Epithelial cell of alveolus of lung (primary cell): ENCODE measurements around the gene CDK5. TPM values are rescaled to one million over a fixed set of nuclear protein-coding genes. Genes with fewer than 3 reads are reported as not detected.

Experiments
- total RNA-seq: library from RNA; depleted of rRNA; stranded (reverse); fragments of >200 nt; gene quantifications from 2 replicates; pipeline ENCODE4 v1.2.1, GENCODE V29; 2015

Gene CDK5
- total RNA-seq: 19.9 and 21.6 TPM in 2 replicates

DNA sequence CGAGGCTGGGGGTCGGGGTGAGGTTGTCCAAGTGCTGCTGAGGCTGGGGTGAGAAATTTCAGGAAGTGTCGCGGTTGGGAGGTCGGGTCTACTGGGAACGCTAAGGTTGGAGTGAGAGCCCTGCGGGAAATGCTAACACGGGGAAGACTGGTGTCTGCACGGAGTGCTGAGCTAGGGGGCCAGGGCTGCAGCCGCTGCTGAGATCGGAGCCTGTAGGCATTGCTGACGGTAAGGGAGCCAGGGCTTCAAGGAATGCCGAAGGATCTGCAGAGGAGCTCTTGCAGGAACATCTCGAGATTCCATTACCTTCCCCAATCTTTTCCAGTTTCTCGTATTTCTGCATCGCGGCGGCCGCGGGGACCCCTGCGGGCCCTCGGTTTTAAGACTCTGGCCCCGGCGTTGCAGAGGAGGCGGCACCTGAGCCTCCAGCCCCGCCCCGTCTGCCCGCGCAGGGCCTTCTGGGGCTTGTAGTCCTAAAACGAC lies at the start of gene CDK5:
TSS of gene CDK5 (minus strand) at position 392 of the 483 bp plus-strand sequence. CDS start at position 343, 49 bp downstream.

DNA sequence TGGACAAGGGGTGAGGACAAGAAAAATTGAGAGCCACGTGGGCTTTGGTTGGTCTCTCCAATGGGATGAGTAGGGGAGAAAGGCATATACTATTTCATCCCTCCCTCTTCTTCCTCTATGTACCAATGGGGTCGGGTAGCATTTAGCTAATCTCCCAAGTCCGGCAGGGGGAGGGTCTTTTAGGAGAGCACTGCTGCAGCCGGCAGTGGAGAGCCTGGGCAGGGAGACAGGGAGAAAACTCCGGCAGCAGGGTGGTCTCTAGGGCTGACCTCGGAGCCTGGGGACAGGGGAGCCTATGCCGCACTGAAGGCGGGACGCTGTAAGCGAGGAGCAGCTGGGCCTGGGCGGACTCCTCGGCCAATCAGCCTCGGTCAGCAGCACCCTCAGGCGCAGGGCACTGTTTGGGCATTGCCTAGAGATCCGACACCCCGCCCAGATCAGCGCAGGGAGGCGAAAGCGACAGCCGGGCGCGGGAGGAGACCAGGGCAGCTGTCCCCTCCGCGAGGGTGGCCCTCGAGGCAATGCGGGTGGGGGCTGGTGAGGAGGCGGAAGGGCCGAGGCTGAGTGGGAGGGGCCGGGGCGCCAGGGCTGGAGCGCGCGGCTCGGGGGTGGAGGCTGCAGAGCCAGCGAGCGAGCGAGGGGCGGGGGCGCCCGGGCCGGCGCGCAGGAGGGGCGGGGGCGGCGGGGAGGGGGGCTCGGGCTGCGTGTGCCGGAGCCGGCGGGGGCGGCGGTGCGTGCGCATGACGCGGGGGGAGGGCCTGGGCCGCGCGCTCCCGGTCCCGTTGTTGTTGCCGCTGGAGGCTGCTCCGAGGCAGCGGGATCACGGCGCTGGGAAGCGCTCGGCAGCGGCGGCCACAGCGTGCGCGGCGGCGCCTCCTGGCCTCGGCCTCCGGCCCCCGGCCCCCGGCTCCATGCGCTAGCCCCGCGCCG lies 28.3 kb upstream of the CDK5 start, which contains the start of gene AGAP3:
TSS of gene AGAP3 (plus strand) at position 785 of the 930 bp plus-strand sequence. CDS start 267 bp downstream, outside the sequence.

GRCh38 chr7:151083071-151083823 lies 25.6 kb upstream of the CDK5 start, which contains the start of gene TMUB1:
Gene TMUB1, minus strand, starts transcription at chr7:151083493. Its CDS starts 930 bp downstream, at chr7:151082563.

GRCh38 chr7:151080522-151081169 lies 22.9 kb upstream of the CDK5 start, which contains the start of gene FASTK:
Gene FASTK, minus strand, starts transcription at chr7:151080809. Its CDS starts 43 bp downstream, at chr7:151080766.

DNA sequence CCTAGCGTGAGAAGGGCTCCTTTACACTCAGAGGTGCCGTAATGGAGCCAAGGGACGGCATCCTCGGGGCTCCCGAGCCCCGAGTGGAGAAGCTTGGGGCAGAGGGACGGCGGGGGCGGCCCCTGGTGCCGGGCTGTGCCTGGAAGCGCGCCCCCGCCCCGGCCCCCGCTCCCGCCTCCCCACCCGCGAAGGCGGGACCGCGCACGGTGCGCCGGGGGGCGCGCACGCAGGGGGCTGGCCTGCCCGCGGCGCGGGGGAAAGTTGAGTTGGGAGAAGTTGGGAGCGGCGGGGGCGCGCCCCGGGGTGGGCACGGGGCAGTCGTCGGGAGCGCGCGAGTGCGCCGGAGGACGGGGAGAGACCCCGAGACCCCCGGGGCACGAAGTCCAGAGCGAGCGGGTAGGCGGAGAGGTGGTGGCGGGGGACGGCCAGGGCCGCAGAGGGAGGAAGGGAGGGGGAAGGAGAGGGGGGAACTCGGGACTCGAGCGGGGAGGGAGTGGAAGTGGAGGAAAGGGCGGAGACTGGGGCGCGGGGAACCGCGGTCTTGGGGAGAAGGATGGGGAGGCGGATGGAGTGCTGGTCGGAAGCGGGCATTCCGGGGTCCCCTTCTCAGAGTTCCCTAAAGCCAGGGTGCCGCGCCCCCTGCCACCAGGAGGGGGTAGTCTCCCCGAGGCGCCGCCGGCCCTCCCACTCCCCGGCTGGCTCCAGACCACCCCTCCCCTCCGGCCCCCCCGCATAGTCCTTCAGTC lies 1.8 kb upstream of the CDK5 start, which contains the start of gene SLC4A2:
TSS of gene SLC4A2 (plus strand) at position 223 of the 746 bp plus-strand sequence. CDS start 2,399 bp downstream, outside the sequence.

GRCh38 chr7:151047976-151048815 lies 9.5 kb downstream of the CDK5 start, which contains the start of gene ASIC3:
Gene ASIC3, plus strand, starts transcription at chr7:151048531. Its CDS starts 355 bp downstream, at chr7:151048886.

GRCh38 chr7:151028131-151028947 lies 29.4 kb downstream of the CDK5 start, which contains the start of gene ABCB8:
Gene ABCB8, plus strand, starts transcription at chr7:151028450. Its CDS starts 66 bp downstream, at chr7:151028516.

DNA sequence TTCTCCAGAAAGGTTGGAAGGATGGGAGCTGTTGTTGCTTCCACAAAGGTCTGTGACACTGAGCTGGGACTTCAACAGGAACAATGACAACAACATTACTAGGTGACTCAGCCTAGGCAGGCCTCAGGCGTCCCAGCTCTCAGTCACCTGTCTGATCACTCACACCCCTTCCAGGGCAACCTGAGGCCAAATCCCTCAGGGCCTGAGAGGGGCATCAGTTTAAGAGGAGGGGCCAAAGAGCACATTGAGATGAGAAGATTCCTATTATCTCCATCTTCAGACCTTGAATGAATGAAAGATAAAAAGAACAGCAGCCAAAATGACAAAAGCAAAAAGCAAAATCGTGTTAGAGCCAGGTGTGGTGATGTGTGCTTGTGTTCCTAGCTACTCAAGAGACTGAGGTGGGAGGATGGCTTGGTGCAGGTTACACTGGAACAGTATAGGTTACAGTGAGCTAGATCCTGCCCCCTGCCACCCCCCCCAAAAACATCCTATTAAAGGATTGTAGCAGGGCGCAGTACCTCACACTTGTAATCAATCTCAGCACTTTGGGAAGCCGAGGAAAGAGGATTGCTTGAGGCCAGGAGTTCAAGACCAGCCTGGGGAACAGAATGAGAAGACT lies 33.2 kb downstream of the CDK5 start, which contains the start of gene ATG9B:
TSS of gene ATG9B (minus strand) at position 60 of the 622 bp plus-strand sequence. CDS start 71 bp downstream, outside the sequence.

Other genes starting within 250 kb of the CDK5 start
- not detected in 2 replicates for gene AOC1, start 205.4 kb downstream of the CDK5 start, total RNA-seq
- gene KCNH2, start 79.6 kb downstream of the CDK5 start, total RNA-seq: under 0.01 and 0.16 TPM in 2 replicates
- gene NOS3, start 66.9 kb downstream of the CDK5 start, total RNA-seq: 1.4 and 4.5 TPM in 2 replicates
- 0.13 and 0.64 TPM in 2 replicates for gene ATG9B, start 33.4 kb downstream of the CDK5 start, total RNA-seq
- gene ABCB8, start 29.4 kb downstream of the CDK5 start, total RNA-seq: 17.0 and 45.3 TPM in 2 replicates
- 0.13 and 0.96 TPM in 2 replicates for gene ASIC3, start 9.4 kb downstream of the CDK5 start, total RNA-seq
- 98.3 and 113 TPM in 2 replicates for gene SLC4A2, start 1.7 kb upstream of the CDK5 start, total RNA-seq
- 46.5 and 52.5 TPM in 2 replicates for gene FASTK, start 22.9 kb upstream of the CDK5 start, total RNA-seq
- 55.1 and 58.2 TPM in 2 replicates for gene TMUB1, start 25.6 kb upstream of the CDK5 start, total RNA-seq
- 25.5 and 34.6 TPM in 2 replicates for gene AGAP3, start 28.6 kb upstream of the CDK5 start, total RNA-seq
- not detected in 2 replicates for gene GBX1, start 109.8 kb upstream of the CDK5 start, total RNA-seq
- not detected in 2 replicates for gene ASB10, start 129.4 kb upstream of the CDK5 start, total RNA-seq
- gene H2BK1, start 152.6 kb upstream of the CDK5 start, total RNA-seq: not detected in 2 replicates
- gene ABCF2, start 169.3 kb upstream of the CDK5 start, total RNA-seq: 44.6 and 54.8 TPM in 2 replicates
- 74.2 and 81.2 TPM in 2 replicates for gene CHPF2, start 174.6 kb upstream of the CDK5 start, total RNA-seq
- gene SMARCD3, start 190.8 kb upstream of the CDK5 start, total RNA-seq: 23.7 and 51.5 TPM in 2 replicates